Measurements from ENCODE around the gene SYNRG. TPM values are rescaled to one million over a fixed set of nuclear protein-coding genes. Genes with fewer than 3 reads are reported as not detected.

The SYNRG gene
- total and polyA plus RNA-seq, 2 donors (not counting 3 experiments of a cell fraction or from before 2014, with no cell fraction given): 15.3 to 42.2 TPM

- ChIA-PET CTCF (interaction anchor here (1.6 to 8.6 kb wide), 2 partner anchors 15 to 24 kb away, joined by 5 to 50 read pairs; partner anchors contain the start of gene SYNRG), POLR2A (no interaction called here)
- no peaks in the 10 kb centered on the region for H3K4me1 ChIP-seq (ENCODE audit: control insufficient read depth, extremely low read depth, insufficient read depth, low read length)
- H3K9me1 ChIP-seq (replicated peaks; ENCODE audit: control insufficient read depth, extremely low read depth, insufficient read depth, low read length): peaks cover 2% of the 10 kb centered on the region
- TF ChIP-seq JUN (IDR thresholded peaks at IDR 0.05; ENCODE audit: borderline replicate concordance, insufficient read depth, insufficient read length, low read depth): no peak
- DNase-seq (ENCODE audit: low read depth, low spot score) (no peak), FAIRE-seq (no peak)
- H3K27me3 ChIP-seq (ENCODE audit: control insufficient read depth in 2 of 2, insufficient read depth in 2 of 2, low read length in 2 of 2): no peaks in the 10 kb centered on the region
- H3K4me2 ChIP-seq (ENCODE audit: insufficient read depth, low read length): no peak overlapping the region
- H3K36me3 ChIP-seq (ENCODE audit: control insufficient read depth in 2 of 2, extremely low read depth in 1 of 2, insufficient read depth in 2 of 2, low read length in 2 of 2): peaks cover 11 to 14% of the 10 kb centered on the region in 2 experiments
- dilution Hi-C loops (cut with MboI; ENCODE audit: extremely low pct_ligation_motif_present, low sequenced_read_pairs): no loop called here
- peaks cover 14% of the 10 kb centered on the region for H3K79me2 ChIP-seq (ENCODE audit: control insufficient read depth, insufficient read depth, low read length)
- no peak overlapping the region for H3K4me3 ChIP-seq (replicated peaks in 1 of 3; ENCODE audit: insufficient read depth in 1 of 3, low read depth in 1 of 3, low read length in 3 of 3)
- no peaks in the 10 kb centered on the region for H4K20me1 ChIP-seq (replicated peaks; ENCODE audit: control insufficient read depth, extremely low read depth, insufficient read depth, low read length)
- intact Hi-C loops (cut with micrococcal nuclease): no loop called here
- no peak overlapping the region for H3K9ac ChIP-seq (replicated peaks; ENCODE audit: extremely low read depth, insufficient read depth, low read length)
- BruUV-seq (replicated peaks): no TSS peak
- H2AFZ ChIP-seq (ENCODE audit: low read depth, low read length): no peak overlapping the region
- H3K9me3 ChIP-seq (replicated peaks; ENCODE audit: control insufficient read depth, insufficient read depth, low read length): no peaks in the 10 kb centered on the region
- no peak overlapping the region for H3K27ac ChIP-seq (ENCODE audit: insufficient read depth, low read depth, low read length)
Measured at GRCh38 chr17:37585066-37585465, 24.2 kb downstream of the SYNRG start.

GRCh38 chr17:37576281-37576680, 32.9 kb downstream of the SYNRG start:
- Histone ChIP-seq H3K27me3 (ENCODE audit: control insufficient read depth in 2 of 2, insufficient read depth in 2 of 2, low read length in 2 of 2) (no peaks in the 10 kb centered on the region), H4K20me1 (replicated peaks; ENCODE audit: control insufficient read depth, extremely low read depth, insufficient read depth, low read length) (no peaks in the 10 kb centered on the region), H3K27ac (ENCODE audit: insufficient read depth, low read depth, low read length) (no peak overlapping the region), H3K9me1 (replicated peaks; ENCODE audit: control insufficient read depth, extremely low read depth, insufficient read depth, low read length) (no peaks in the 10 kb centered on the region), H3K9ac (replicated peaks; ENCODE audit: extremely low read depth, insufficient read depth, low read length) (no peak overlapping the region), H3K4me2 (ENCODE audit: insufficient read depth, low read length) (no peak overlapping the region), H3K4me1 (ENCODE audit: control insufficient read depth, extremely low read depth, insufficient read depth, low read length) (no peaks in the 10 kb centered on the region), H3K36me3 (ENCODE audit: control insufficient read depth in 2 of 2, extremely low read depth in 1 of 2, insufficient read depth in 2 of 2, low read length in 2 of 2) (peaks cover 4 to 13% of the 10 kb centered on the region in 2 experiments), H2AFZ (ENCODE audit: low read depth, low read length) (no peak overlapping the region), H3K9me3 (replicated peaks; ENCODE audit: control insufficient read depth, insufficient read depth, low read length) (no peaks in the 10 kb centered on the region), H3K79me2 (ENCODE audit: control insufficient read depth, insufficient read depth, low read length) (no peaks in the 10 kb centered on the region), H3K4me3 (replicated peaks in 1 of 3; ENCODE audit: insufficient read depth in 1 of 3, low read depth in 1 of 3, low read length in 3 of 3) (no peak overlapping the region)
- no TSS peak for BruUV-seq (replicated peaks)
- dilution Hi-C loops (cut with MboI; ENCODE audit: extremely low pct_ligation_motif_present, low sequenced_read_pairs): no loop called here
- FAIRE-seq: no peak
- TF ChIP-seq, protein P1, sequence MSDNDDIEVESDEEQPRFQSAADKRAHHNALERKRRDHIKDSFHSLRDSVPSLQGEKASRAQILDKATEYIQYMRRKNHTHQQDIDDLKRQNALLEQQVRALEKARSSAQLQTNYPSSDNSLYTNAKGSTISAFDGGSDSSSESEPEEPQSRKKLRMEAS (IDR thresholded peaks at IDR 0.05; ENCODE audit: insufficient read depth, insufficient read length): no peak
- TF ChIP-seq EZH2 (IDR thresholded peaks at IDR 0.05; ENCODE audit: borderline replicate concordance, low read depth, low read length, severe bottlenecking) (no peak), GATA2 (IDR thresholded peaks at IDR 0.05; ENCODE audit: insufficient read depth, insufficient read length, low read depth, low read length) (no peak), POLR2A (IDR thresholded peaks at IDR 0.05; ENCODE audit: low read depth, low read length) (no peak), JUN (IDR thresholded peaks at IDR 0.05; ENCODE audit: borderline replicate concordance, insufficient read depth, insufficient read length, low read depth) (no peak), MYC (IDR thresholded peaks at IDR 0.05; ENCODE audit: low read depth, low read length) (no peak), POLR2AphosphoS5 (IDR thresholded peaks at IDR 0.05; ENCODE audit: insufficient read depth, low read depth, low read length) (no peak), FOS (IDR thresholded peaks at IDR 0.05; ENCODE audit: borderline replicate concordance, insufficient read depth, low read length) (no peak), CTCF (IDR thresholded peaks at IDR 0.05; ENCODE audit: extremely low read depth in 1 of 2, insufficient read depth in 1 of 2, low read depth in 1 of 2, low read length in 2 of 2) (no peak)
- ChIA-PET CTCF (no interaction called here), POLR2A (no interaction called here)
- intact Hi-C loops (cut with micrococcal nuclease): no loop called here
- DNase-seq (ENCODE audit: low read depth, low spot score): no peak

Measured in endothelial cell of umbilical vein (primary cell).